ENCODE results near the gene XRN1. TPM values are rescaled to one million over a fixed set of nuclear protein-coding genes. Genes with fewer than 3 reads are reported as not detected.

Gene XRN1
- total RNA-seq, 2 donors from 2014 or later = 16.1 to 19.4 TPM

- Histone ChIP-seq H3K9me3 (peaks cover 0 to 9% of the 10 kb centered on the region in 2 donors), H3K36me3 (no peaks in the 10 kb centered on the region), H3K4me3 (no peak overlapping the region), H3K27ac (no peak overlapping the region), H3K4me1 (no peaks in the 10 kb centered on the region), H3K27me3 (no peaks in the 10 kb centered on the region)
- DNase-seq (ENCODE audit: low spot score) = no peak
- TF ChIP-seq CTCF (IDR thresholded peaks at IDR 0.05) = no peak
Observed at GRCh38 chr3:142285083-142285517, 162.7 kb downstream of the XRN1 start.

- H3K4me3 ChIP-seq = no peak overlapping the region
- TF ChIP-seq CTCF (IDR thresholded peaks at IDR 0.05) = no peak
Observed at GRCh38 chr3:142282503-142282902, 165.3 kb downstream of the XRN1 start.

GRCh38 chr3:142281474-142281873, 166.4 kb downstream of the XRN1 start:
- no peak for TF ChIP-seq CTCF (IDR thresholded peaks at IDR 0.05)
- H3K27me3 ChIP-seq = no peaks in the 10 kb centered on the region
- H3K36me3 ChIP-seq = no peaks in the 10 kb centered on the region
- no peak overlapping the region for H3K4me3 ChIP-seq
- no peak overlapping the region for H3K27ac ChIP-seq
- no peaks in the 10 kb centered on the region for H3K9me3 ChIP-seq
- no peaks in the 10 kb centered on the region for H3K4me1 ChIP-seq
- no peak for DNase-seq (ENCODE audit: low spot score)

More at GRCh38 chr3:142282503-142282902, 165.3 kb downstream of the XRN1 start:
- Histone ChIP-seq H3K36me3 (no peaks in the 10 kb centered on the region), H3K27me3 (no peaks in the 10 kb centered on the region), H3K9me3 (no peaks in the 10 kb centered on the region), H3K27ac (no peak overlapping the region), H3K4me1 (no peaks in the 10 kb centered on the region)
- DNase-seq (ENCODE audit: low spot score) = no peak

- DNase-seq (ENCODE audit: low spot score) = no peak
- H3K4me1 ChIP-seq = no peaks in the 10 kb centered on the region
- no peaks in the 10 kb centered on the region for H3K27me3 ChIP-seq
- H3K9me3 ChIP-seq = no peaks in the 10 kb centered on the region
- no peak overlapping the region for H3K4me3 ChIP-seq
- H3K27ac ChIP-seq = no peak overlapping the region
- peak; percentile 35 to 75 for TF ChIP-seq CTCF (IDR thresholded peaks at IDR 0.05)
- no peaks in the 10 kb centered on the region for H3K36me3 ChIP-seq
Observed at GRCh38 chr3:142279965-142280590, 167.8 kb downstream of the XRN1 start.

GRCh38 chr3:142278451-142278850, 169.4 kb downstream of the XRN1 start:
- Histone ChIP-seq H3K4me3 (no peak overlapping the region), H3K27me3 (no peaks in the 10 kb centered on the region), H3K36me3 (no peaks in the 10 kb centered on the region), H3K27ac (no peak overlapping the region), H3K9me3 (no peaks in the 10 kb centered on the region), H3K4me1 (no peaks in the 10 kb centered on the region)
- no peak for TF ChIP-seq CTCF (IDR thresholded peaks at IDR 0.05)
- DNase-seq (ENCODE audit: low spot score) = no peak

GRCh38 chr3:142276781-142277180, 171.1 kb downstream of the XRN1 start:
- no peak for TF ChIP-seq CTCF (IDR thresholded peaks at IDR 0.05)
- H3K27ac ChIP-seq = peak overlapping the region in 1 of 2 donors; percentile 61
- no peak for DNase-seq (ENCODE audit: low spot score)
- H3K4me3 ChIP-seq = no peak overlapping the region
- H3K27me3 ChIP-seq = no peaks in the 10 kb centered on the region
- no peaks in the 10 kb centered on the region for H3K36me3 ChIP-seq
- H3K4me1 ChIP-seq = no peaks in the 10 kb centered on the region
- H3K9me3 ChIP-seq = no peaks in the 10 kb centered on the region
